Activated CD8-positive, alpha-beta memory T cell treated with anti-CD3 and anti-CD28 coated beads for 24 hours (primary cell): ENCODE data around the gene ZNF692.
"Not testable (repeated sequence)": the region's sequence is repeated elsewhere in the genome, so short reads cannot be mapped to it uniquely, and the experiment has no call there.

Experiments used
- DNase-seq: peaks from one replicate; pipeline ENCODE4 v3.0.0-alpha.2; 2020

The ZNF692 gene

GRCh38 chr1:248849152-248849551 lies 9.7 kb downstream of the ZNF692 start:
- peak; percentile 52 for DNase-seq

GRCh38 chr1:248848602-248849001 lies 10.3 kb downstream of the ZNF692 start:
- peak; percentile 51 for DNase-seq

GRCh38 chr1:248847956-248848561 lies 10.8 kb downstream of the ZNF692 start:
- DNase-seq: peak; percentile 55

- no peak for DNase-seq
These were observed 11.5 kb downstream of the ZNF692 start for GRCh38 chr1:248847181-248847955.

GRCh38 chr1:248844526-248844925 lies 14.4 kb downstream of the ZNF692 start:
- DNase-seq: no peak

- peak; percentile 33 for DNase-seq
These were observed 15.2 kb downstream of the ZNF692 start for GRCh38 chr1:248843687-248844086.

- peak; percentile 37 for DNase-seq
These were observed 16.0 kb downstream of the ZNF692 start for GRCh38 chr1:248842781-248843331.

- DNase-seq: peak; percentile 55
These were observed 17.0 kb downstream of the ZNF692 start for GRCh38 chr1:248841702-248842395.

- DNase-seq: no peak
These were observed 17.9 kb downstream of the ZNF692 start for GRCh38 chr1:248840946-248841345.

- no peak for DNase-seq
These were observed 19.7 kb downstream of the ZNF692 start for GRCh38 chr1:248839168-248839555.

GRCh38 chr1:248838357-248839167 lies 20.3 kb downstream of the ZNF692 start:
- peak; percentile 94 for DNase-seq

GRCh38 chr1:248837781-248838356 lies 21.0 kb downstream of the ZNF692 start, which contains the start of gene ZNF672:
ZNF672 (plus strand) TSS chr1:248838224; CDS start chr1:248847275, 9,051 bp downstream.
- peak; percentile 95 for DNase-seq

GRCh38 chr1:248837045-248837780 lies 21.7 kb downstream of the ZNF692 start:
- DNase-seq: no peak

- no peak for DNase-seq
These were observed 24.4 kb downstream of the ZNF692 start for GRCh38 chr1:248834343-248834940.

GRCh38 chr1:248831842-248832241 lies 27.0 kb downstream of the ZNF692 start:
- no peak for DNase-seq

GRCh38 chr1:248830718-248831017 lies 28.2 kb downstream of the ZNF692 start:
- DNase-seq: not testable (repeated sequence)

GRCh38 chr1:248828845-248829244 lies 30.0 kb downstream of the ZNF692 start:
- no peak for DNase-seq

GRCh38 chr1:248825909-248826760 lies 32.8 kb downstream of the ZNF692 start, which contains the start of gene SH3BP5L:
SH3BP5L (minus strand) TSS chr1:248825915; CDS start chr1:248824935, 980 bp downstream.
- peak; percentile 95 for DNase-seq

- DNase-seq: no peak
These were observed 33.3 kb downstream of the ZNF692 start for GRCh38 chr1:248825573-248825908.

GRCh38 chr1:248825136-248825535 lies 33.7 kb downstream of the ZNF692 start:
- no peak for DNase-seq
